ENCODE data around the gene CDADC1. TPM values are rescaled to one million over a fixed set of nuclear protein-coding genes. Genes with fewer than 3 reads are reported as not detected.

The CDADC1 gene
- total RNA-seq, 1 experiment from 2014 or later, result 17.6 TPM

DNA sequence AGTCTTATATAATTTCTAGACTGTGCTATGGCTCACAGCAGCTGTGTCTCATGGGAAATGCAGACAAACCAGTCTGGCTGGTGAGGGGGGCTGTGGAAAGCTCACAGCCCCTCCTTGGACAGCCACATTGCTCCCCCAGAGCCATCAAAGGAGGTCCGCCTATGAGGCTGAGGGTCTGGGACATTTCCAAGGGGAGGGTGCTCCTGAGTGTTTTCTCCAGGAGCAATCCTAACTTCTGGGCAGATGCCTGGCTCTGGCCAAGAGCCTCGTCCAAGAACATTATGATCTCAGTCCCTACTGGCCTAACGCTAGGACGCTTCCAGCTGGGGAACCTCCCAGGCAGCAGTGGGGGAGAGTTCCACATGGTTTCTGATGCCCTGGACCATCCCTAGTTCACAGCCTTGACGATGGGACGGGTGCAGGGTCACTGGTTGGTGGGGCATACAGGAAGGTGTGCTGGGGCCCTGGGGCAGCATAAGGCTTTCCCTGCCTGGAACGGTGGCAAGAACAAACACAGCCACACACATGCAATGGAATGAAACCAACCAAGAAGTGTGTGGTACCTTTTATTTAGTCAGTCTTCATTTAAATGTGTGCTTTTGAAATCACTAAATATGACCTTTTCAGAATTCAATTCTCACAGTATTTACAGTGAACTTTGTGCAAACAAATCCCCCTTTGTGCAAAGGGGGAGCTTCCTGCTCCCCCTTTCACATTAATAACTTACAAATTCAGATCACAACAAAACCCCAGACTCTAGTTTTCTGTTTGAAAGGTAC lies 60.6 kb downstream of the CDADC1 start:
- Histone ChIP-seq H3K9me3 (ENCODE audit: low read length) (no peaks in the 10 kb centered on the region), H3F3A (ENCODE audit: low read length, unreplicated experiment) (no peaks in the 10 kb centered on the region), H3K4me2 (ENCODE audit: low read length) (no peak overlapping the region), H3K9me2 (replicated peaks; ENCODE audit: low read length) (no peaks in the 10 kb centered on the region), H3K4me1 (ENCODE audit: insufficient read depth, low read length) (peaks cover 6% of the 10 kb centered on the region; the same call in 1 of the 2 replicates), H3K27me3 (ENCODE audit: low read length) (no peaks in the 10 kb centered on the region), H2AFZ (ENCODE audit: low read length) (no peak overlapping the region), H3K79me2 (ENCODE audit: low read length) (no peaks in the 10 kb centered on the region), H3K27ac (ENCODE audit: low read length) (no peak overlapping the region), H4K20me1 (ENCODE audit: low read length) (no peaks in the 10 kb centered on the region), H3K36me3 (ENCODE audit: low read depth, low read length) (no peaks in the 10 kb centered on the region), H3K4me3 (ENCODE audit: low read length) (no peak overlapping the region), H3K9ac (ENCODE audit: low read length) (no peak overlapping the region)
- TF ChIP-seq EZH2 (IDR thresholded peaks at IDR 0.05; ENCODE audit: low read length, unreplicated experiment) (no peak), EZH2phosphoT487 (IDR thresholded peaks at IDR 0.05; ENCODE audit: borderline replicate concordance, low read length) (no peak)
- TF ChIP-seq, protein P1, sequence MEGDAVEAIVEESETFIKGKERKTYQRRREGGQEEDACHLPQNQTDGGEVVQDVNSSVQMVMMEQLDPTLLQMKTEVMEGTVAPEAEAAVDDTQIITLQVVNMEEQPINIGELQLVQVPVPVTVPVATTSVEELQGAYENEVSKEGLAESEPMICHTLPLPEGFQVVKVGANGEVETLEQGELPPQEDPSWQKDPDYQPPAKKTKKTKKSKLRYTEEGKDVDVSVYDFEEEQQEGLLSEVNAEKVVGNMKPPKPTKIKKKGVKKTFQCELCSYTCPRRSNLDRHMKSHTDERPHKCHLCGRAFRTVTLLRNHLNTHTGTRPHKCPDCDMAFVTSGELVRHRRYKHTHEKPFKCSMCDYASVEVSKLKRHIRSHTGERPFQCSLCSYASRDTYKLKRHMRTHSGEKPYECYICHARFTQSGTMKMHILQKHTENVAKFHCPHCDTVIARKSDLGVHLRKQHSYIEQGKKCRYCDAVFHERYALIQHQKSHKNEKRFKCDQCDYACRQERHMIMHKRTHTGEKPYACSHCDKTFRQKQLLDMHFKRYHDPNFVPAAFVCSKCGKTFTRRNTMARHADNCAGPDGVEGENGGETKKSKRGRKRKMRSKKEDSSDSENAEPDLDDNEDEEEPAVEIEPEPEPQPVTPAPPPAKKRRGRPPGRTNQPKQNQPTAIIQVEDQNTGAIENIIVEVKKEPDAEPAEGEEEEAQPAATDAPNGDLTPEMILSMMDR (conservative IDR thresholded peaks at IDR 0.05; ENCODE audit: low read depth, low read length), result no peak
- ChIA-PET CTCF (no interaction called here), POLR2A (ENCODE audit: unreplicated experiment) (no interaction called here)
- BruUV-seq (replicated peaks), result no TSS peak
- intact Hi-C loops (cut with micrococcal nuclease), result no loop called here
- ATAC-seq (no peak), DNase-seq (no peak)

DNA sequence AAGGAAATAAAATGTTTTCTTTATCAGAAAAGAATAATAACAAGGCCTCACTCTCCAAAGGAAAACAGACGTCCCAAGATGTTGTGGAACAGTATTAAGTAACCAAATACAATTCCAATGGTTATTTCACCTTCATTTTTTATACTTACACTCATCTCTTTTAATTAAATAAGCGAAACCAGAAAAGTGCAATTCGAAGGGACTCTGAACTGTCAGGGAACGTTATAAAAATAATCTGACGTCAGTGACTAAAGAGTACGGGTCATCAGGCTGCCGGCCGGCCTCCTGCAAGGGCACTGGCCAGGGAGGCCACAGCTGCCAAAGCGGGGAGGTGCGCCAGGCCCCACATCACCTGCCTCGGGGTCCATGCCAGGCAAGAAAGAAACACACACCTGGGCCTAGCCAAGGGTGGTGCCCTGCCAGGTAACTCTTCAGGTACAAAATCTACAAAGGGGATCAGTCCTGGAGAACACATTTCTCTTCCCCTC lies 61.2 kb downstream of the CDADC1 start:
- no peaks in the 10 kb centered on the region for H3K79me2 ChIP-seq (ENCODE audit: low read length)
- ChIA-PET POLR2A (ENCODE audit: unreplicated experiment) (no interaction called here), CTCF (no interaction called here)
- no peak for TF ChIP-seq EZH2phosphoT487 (IDR thresholded peaks at IDR 0.05; ENCODE audit: borderline replicate concordance, low read length)
- TF ChIP-seq, protein P1 (conservative IDR thresholded peaks at IDR 0.05; ENCODE audit: low read depth, low read length), result no peak
- TF ChIP-seq EZH2 (IDR thresholded peaks at IDR 0.05; ENCODE audit: low read length, unreplicated experiment), result no peak
- H3K27ac ChIP-seq (ENCODE audit: low read length), result no peak overlapping the region
- DNase-seq (no peak), ATAC-seq (no peak)
- intact Hi-C loops (cut with micrococcal nuclease), result no loop called here
- peaks cover 12% of the 10 kb centered on the region for H3K4me1 ChIP-seq (ENCODE audit: insufficient read depth, low read length)
- BruUV-seq (replicated peaks), result no TSS peak
- no peaks in the 10 kb centered on the region for H3K9me3 ChIP-seq (ENCODE audit: low read length)
- H4K20me1 ChIP-seq (ENCODE audit: low read length), result no peaks in the 10 kb centered on the region
- H3K4me3 ChIP-seq (ENCODE audit: low read length), result no peak overlapping the region
- no peak overlapping the region for H2AFZ ChIP-seq (ENCODE audit: low read length)
- H3K36me3 ChIP-seq (ENCODE audit: low read depth, low read length), result no peaks in the 10 kb centered on the region
- H3K9ac ChIP-seq (ENCODE audit: low read length), result no peak overlapping the region
- no peak overlapping the region for H3K4me2 ChIP-seq (ENCODE audit: low read length)
- no peaks in the 10 kb centered on the region for H3F3A ChIP-seq (ENCODE audit: low read length, unreplicated experiment)
- H3K27me3 ChIP-seq (ENCODE audit: low read length), result no peaks in the 10 kb centered on the region
- no peaks in the 10 kb centered on the region for H3K9me2 ChIP-seq (replicated peaks; ENCODE audit: low read length)

DNA sequence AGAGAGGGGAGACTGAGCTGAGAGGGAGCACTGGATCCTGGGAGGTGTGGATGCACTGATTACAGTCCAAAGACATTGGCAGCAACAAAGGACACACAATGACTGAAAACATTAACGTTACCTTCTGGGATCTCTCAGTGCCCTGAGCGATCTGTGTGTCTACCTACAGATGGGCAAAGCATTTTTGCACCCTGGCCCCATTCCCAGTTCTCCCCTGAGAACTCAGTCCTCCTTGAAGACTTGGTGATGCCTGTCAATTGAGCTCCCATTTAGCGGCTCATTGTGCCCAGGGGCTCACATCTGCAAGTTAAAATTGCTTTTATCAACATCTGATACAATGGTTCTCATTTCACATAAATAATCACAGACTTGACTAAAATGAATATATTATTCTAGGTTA lies 62.5 kb downstream of the CDADC1 start:
- Histone ChIP-seq H3K27ac (ENCODE audit: low read length) (no peak overlapping the region), H3K79me2 (ENCODE audit: low read length) (no peaks in the 10 kb centered on the region), H4K20me1 (ENCODE audit: low read length) (no peaks in the 10 kb centered on the region), H3K9ac (ENCODE audit: low read length) (no peak overlapping the region), H2AFZ (ENCODE audit: low read length) (no peak overlapping the region), H3F3A (ENCODE audit: low read length, unreplicated experiment) (no peaks in the 10 kb centered on the region), H3K4me1 (ENCODE audit: insufficient read depth, low read length) (peaks cover 23% of the 10 kb centered on the region), H3K27me3 (ENCODE audit: low read length) (no peaks in the 10 kb centered on the region), H3K9me2 (replicated peaks; ENCODE audit: low read length) (no peaks in the 10 kb centered on the region), H3K4me2 (ENCODE audit: low read length) (no peak overlapping the region), H3K9me3 (ENCODE audit: low read length) (no peaks in the 10 kb centered on the region), H3K4me3 (ENCODE audit: low read length) (no peak overlapping the region), H3K36me3 (ENCODE audit: low read depth, low read length) (no peaks in the 10 kb centered on the region)
- ChIA-PET CTCF (no interaction called here), POLR2A (ENCODE audit: unreplicated experiment) (no interaction called here)
- ATAC-seq, result no peak
- BruUV-seq (replicated peaks), result no TSS peak
- TF ChIP-seq EZH2 (IDR thresholded peaks at IDR 0.05; ENCODE audit: low read length, unreplicated experiment) (no peak), EZH2phosphoT487 (IDR thresholded peaks at IDR 0.05; ENCODE audit: borderline replicate concordance, low read length) (no peak)
- TF ChIP-seq, protein P1 (conservative IDR thresholded peaks at IDR 0.05; ENCODE audit: low read depth, low read length), result no peak
- intact Hi-C loops (cut with micrococcal nuclease), result no loop called here
- DNase-seq, result no peak

Data from PC-3 (cell line).